ENCODE data around the gene PCSK7.

PCSK7 gene

GRCh38 chr11:117230999-117231841, 653 bp downstream of the PCSK7 start:
- peak; percentile 41 for DNase-seq

DNA sequence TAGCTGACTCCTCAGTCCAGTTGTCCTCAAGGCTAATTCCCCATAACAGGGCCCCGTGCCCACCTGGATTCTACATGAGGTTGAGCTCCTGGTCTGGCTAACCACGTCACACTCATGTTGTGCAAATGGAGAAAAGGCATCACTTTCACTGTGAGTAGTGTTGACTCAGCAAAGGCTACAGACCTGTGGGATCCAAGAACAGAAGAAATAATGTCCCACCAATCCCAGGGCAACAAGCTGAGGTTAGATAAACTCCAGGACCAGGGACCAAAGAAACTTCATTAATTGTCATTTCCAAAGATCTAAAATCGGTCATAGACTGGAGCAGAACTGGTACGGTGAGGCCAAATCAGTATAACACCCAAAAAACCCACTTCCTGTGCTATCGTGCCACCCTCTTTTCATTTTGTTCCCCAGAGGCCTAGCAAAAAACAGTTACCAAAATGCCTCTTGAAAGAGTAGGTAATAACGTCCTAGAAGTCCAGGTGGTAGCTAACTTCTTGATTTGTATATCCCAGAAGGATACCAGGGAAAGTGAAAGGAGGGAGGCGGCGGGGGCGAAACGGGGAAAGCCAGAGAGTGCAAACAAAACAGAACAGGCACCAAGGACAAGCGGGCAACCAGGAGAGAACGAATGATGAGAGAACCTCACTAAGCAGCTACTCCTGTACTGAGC, 1.4 kb downstream of the PCSK7 start:
- DNase-seq = no peak

- DNase-seq = no peak
These were observed 2.0 kb downstream of the PCSK7 start for GRCh38 chr11:117229931-117230285.

DNA sequence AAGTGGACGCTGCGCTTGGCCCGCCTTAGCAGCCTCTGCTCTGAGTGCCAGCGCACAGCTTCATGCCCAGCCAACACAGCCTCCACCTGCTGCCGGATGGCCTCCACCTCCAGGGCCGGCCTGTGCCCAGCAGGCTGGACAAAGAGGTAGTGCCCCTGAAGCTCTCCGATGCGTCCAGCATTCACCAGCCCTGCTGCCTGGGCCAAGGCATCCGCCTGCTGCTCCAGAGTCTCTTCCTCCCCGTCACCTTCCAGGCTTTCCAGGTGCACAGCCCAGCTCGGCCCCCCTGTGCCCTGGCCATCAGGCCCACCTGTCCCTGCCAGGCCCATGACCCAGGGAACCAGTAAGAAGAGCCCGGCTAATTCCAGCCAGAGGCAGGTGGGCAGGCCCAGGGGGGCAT, 2.5 kb downstream of the PCSK7 start:
- no peak for DNase-seq

DNA sequence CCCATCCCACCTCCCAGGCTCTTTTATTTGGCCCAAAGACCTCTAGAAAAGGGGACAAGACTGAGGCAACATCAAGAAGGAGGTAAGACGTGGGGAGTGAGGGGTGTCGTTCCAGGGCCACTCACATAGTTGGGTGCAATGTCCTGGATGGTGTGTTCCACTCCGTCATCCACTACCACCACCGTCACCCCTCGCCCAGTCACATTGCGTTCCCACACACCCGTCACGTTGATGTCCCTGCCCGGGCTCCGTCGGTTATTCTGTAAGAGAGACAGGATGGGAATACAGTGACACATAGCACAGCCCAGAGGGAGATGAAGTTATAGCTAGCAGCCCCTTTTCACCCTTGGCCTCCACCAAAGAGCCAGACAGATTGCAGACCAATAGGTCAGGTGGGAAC, 3.8 kb downstream of the PCSK7 start:
- DNase-seq = no peak

GRCh38 chr11:117226388-117227385, 5.2 kb downstream of the PCSK7 start:
- DNase-seq = peak; percentile 83

- DNase-seq = no peak
These were observed 6.2 kb downstream of the PCSK7 start for GRCh38 chr11:117225553-117226170.

GRCh38 chr11:117223741-117224689, 7.9 kb downstream of the PCSK7 start:
- no peak for DNase-seq

DNA sequence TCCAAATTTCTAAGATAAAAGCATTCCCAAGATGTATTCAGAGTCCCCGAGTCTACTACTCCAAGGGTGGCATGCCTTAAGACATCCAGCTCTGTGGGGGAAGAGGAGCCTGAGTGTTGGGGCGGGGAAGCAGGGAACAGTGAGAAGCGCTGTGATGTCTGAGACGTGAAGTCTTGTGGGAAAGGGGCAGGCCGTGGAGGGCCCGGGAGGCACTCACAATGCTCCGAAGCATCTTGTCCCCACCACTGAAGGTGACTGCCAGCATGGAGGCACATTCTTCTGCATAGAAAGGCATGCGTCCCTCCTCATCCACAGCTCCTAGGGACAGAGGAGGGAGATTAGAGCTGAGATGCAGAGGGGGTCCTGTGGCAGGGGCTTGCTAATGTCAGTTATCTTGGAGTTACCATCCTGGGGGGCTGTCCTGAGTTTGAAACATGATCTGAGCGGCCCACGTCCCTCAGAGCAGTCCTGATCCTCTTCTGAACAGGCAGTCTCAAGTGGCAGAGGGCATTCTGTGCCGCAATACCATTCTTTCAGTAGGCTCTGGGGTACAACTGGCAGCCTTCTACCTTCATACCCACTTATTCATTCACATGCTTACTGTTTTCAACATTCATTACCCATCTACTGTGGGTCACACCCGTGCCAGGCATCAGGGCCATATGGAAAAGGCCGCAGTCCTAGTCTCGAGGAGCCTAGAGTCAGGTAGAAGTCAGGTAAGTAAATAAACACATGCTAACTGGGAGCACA, 8.7 kb downstream of the PCSK7 start:
- no peak for DNase-seq

DNA sequence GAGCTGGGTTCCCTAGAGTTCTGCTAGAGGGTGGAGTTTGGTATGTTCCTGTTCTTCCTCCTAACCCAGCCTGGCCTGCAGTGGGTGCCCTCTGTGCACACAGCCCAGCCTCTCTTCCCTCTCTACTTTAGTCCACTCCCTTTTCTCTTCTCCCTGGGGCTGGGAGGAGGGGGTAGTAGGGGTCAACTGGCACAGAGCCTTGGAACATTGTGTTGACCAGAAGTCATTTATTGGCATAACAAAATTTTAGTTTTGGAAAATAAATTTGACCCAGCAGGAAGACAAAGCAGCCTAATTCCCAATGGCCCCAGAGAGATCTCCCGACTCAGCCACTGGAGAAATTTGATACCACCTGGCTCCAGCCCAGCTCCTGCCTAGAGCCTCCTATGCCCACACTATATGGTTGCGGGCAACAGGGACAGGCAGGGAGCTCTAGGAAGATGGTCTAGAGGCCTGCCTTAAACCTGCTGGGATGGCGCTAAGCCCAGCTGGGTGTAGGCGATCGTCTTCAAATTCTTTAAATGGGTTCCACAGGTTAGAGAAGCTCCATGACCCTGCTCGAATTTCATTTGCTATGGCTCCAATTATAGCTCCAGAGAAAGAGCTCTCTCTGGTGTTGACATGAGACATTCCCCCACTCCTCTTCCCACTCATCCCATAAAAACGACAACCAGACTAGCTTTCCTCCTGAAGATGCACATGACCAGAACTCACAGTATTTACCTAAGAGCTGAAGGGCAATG, 9.9 kb downstream of the PCSK7 start:
- peak; percentile 97 for DNase-seq

DNA sequence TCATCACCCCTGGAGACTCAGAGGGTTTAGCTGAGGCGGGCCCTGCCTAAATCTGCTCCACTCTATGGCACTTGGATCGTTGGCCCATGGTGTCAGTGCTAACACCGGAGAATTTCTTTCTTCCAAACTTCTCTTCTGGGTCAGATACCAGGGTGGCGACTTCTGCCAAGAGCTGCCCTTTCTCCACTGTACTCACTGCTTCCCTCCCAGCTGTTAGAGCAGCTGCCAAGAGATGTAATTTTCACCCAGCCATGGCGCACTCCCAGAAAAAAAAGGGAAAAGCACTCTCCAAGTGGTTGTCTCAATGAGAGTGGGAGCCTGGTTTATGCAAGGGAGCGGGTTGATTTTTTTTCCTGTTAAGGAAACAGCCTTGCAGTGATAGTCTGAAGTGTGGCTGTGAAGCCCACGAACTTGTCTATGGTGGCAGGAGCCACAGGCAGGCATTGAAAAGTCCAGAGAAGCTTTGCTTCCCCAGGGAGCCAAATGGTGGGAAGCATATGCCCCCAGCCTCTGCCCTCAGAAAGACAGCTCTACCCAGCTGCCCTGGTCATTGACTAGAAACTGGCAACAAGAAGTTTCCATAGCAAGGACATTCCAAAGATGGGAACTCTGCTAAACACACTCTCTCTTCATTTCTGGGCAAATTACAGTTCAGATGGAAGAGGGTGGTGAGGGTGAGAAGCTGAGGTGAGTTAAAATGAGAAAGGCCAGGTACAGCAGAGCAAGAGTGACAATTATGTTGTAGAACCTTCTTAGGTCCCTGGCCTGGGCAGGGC, 10.7 kb downstream of the PCSK7 start:
- DNase-seq = no peak

GRCh38 chr11:117220568-117220967, 11.3 kb downstream of the PCSK7 start:
- no peak for DNase-seq

- no peak for DNase-seq
These were observed 11.9 kb downstream of the PCSK7 start for GRCh38 chr11:117219995-117220394.

- DNase-seq = no peak
These were observed 12.4 kb downstream of the PCSK7 start for GRCh38 chr11:117219455-117219854.

- DNase-seq = no peak
These were observed 12.9 kb downstream of the PCSK7 start for GRCh38 chr11:117219001-117219400.

GRCh38 chr11:117218133-117218915, 13.5 kb downstream of the PCSK7 start:
- DNase-seq = no peak

- no peak for DNase-seq
These were observed 14.5 kb downstream of the PCSK7 start for GRCh38 chr11:117217141-117218084.
